ENCODE measurements around the gene TSPAN18.

TSPAN18 gene

DNA sequence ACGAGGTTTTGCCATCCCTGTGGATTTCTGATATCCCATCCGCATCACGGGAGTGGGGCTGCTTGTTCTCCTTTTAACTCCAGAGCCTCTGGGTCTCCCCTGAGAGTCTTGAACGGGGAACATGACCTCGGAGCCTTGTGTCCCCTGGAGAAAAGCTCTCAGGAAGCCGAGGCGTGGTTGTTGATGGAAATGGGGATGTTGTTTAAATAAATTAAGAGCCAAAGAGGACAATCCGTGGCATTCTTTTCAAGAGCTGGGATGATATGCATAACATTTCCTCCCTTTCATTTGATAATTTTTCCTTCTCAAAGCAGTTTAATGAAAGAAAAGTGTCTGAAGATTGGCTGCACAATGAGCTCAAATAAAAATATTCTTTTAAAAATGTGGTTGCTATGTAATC is 14.2 kb downstream of the TSPAN18 start:
- no peak for DNase-seq

DNA sequence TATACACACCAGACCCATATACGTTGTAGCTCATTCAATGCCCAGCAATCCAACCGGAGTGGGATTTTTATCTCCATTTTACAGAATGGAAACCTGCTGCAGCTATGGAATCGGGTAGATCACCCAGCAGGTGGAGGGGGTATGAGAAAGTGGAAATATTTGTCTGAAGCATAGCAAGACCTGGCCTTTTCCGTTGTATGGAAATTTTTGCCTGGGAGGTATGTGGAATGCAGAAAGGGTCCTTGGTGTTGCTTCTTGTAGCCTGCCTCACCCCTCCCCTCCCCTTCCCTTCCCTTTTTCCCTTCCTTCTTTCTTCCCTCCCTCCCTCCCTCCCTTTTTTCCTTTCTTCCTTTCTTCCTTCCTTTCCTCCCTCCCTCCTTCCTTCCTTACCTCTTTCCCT is 15.2 kb downstream of the TSPAN18 start:
- DNase-seq, result no peak

DNA sequence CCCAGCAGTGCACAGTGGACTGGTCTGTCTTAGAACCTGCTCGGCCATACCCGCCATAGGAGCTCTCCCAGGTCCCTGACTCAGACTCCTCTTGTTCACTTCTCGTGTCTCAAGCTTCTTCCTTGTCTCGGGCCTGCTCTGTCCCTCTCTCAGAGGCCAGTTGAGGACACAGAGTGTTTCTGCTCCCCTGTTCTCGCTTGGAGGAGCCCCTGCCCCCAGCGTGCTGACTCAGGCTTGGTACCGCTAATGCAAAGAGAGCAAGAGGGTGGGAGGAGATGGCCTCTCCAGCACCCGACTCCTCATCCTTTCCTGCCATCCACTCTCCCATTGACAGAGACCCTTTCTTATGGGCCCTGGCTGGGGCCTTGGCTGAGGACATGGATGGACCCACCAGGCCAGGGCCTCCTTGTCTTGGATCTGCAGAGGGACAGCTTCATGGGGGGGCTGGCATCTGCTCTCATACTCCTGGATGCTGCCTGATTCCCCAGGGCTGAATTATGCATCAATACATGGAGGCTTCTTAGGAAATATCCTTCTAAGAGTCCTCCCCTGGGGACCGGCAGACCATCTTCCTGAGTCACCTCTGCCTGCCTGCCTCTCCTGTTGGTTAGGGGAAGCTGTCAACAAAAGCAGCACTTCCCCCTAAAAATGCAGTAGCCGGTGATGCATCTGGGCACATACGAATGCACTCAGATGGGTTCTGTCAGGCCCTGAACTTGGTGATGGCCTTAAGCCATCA is 15.9 kb downstream of the TSPAN18 start:
- DNase-seq, result no peak

- DNase-seq, result no peak
These were observed 16.6 kb downstream of the TSPAN18 start for GRCh38 chr11:44743326-44743725.

DNA sequence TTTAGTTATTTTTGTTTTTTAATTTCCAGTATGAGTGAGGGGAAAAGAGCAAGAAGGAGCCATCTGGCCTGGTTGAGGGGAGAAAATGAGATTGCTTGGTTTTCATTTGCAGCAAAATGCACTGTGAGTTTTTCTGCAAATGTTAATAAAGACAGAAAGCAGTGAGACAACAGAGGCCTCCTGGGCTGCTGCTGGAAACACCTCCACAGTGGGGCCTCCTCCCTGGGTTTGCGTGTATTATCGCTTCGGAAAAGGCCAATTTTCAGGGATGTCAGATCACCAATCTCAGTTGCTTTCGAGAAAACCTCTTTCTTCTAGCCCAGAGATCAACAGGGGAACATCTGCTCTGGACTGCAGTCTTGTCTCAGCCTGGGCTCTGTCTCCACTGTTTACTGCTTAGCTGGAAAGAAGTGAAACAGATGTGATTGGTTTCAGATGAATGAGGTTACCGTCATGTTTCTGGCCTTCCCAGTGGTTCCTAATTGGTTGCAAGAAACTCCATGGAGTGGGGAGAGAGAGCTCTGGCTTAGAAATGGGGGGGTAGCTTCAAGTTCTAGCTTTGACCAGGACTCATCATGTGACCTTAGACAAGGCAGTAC is 17.3 kb downstream of the TSPAN18 start:
- DNase-seq, result no peak

GRCh38 chr11:44746894-44747293 is 20.1 kb downstream of the TSPAN18 start:
- DNase-seq, result no peak

- DNase-seq, result no peak
These were observed 20.6 kb downstream of the TSPAN18 start for GRCh38 chr11:44747316-44747715.

DNA sequence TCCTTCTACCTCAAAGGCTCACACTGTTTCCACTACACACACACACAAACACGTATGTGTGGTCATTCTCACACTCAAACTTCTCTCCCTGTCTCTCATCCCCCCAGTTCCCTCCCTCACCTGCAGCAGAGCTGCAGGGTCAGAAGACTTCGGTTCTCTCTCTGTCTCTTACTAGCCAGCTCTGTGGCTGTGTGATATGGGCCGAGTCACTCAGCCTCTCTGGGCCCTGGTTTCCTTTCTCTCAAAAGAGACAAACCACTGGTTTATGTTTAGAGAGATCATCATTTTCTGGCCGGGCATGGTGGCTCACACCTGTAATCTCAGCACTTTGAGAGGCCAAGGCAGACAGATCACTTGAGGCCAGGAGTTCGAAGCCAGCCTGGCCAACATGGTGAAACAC is 21.1 kb downstream of the TSPAN18 start:
- no peak for DNase-seq

GRCh38 chr11:44748606-44749005 is 21.8 kb downstream of the TSPAN18 start:
- no peak for DNase-seq

DNA sequence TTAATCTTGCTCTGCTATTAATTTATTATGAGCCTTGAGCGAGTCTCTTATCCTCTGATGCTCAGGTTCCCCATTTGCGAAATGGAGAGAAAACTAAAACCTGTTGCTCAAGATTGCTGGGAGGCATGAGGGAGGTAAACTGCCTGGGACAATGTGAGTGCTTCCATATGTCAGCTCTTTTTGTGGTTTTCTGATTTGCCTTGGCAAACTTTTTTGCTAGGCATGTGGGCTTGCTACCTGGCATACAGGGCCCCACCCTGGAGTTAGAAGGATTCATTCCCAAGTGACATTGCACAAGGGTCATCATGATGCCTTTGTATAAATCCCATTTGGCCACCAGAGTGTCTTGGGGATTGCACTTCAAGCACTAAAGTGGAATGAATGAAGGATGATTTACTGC is 22.4 kb downstream of the TSPAN18 start:
- no peak for DNase-seq

GRCh38 chr11:44750551-44751465 is 24.0 kb downstream of the TSPAN18 start:
- no peak for DNase-seq

- no peak for DNase-seq
These were observed 25.5 kb downstream of the TSPAN18 start for GRCh38 chr11:44752300-44752699.

- DNase-seq, result no peak
These were observed 26.0 kb downstream of the TSPAN18 start for GRCh38 chr11:44752713-44753112.

DNA sequence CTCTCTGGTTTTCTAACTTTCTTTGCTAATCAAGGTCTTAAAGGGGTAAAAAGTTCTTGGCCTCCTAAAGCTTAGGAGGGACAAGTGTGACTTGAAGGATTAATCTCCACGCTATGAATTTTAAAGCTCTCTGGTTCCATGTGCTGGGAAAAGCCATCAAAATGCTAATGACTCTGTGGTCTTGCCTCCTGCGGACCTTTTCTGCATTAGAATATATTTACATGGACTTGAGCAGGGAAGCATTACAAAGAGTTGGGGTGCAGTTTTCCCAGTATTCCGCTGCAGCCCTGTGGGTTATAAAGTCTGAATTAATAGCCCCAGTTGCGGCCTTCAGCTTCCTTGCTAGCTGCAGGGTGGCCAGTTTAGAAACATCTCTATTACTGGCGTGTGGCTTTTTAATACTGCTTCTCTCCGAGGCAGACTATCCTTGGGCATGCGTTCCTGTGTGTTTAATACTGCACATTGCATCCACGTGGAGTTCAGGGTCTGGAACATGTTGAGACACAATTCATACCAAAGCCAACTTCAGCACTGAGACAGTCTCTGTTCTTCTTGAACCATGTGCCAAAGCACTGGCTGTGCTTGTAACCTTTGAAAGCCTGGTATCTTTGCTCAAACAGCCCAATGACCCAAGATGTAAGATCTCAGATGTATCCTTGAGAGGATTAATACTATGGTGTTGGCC is 27.3 kb downstream of the TSPAN18 start:
- no peak for DNase-seq

GRCh38 chr11:44754876-44755555 is 28.3 kb downstream of the TSPAN18 start:
- no peak for DNase-seq

DNA sequence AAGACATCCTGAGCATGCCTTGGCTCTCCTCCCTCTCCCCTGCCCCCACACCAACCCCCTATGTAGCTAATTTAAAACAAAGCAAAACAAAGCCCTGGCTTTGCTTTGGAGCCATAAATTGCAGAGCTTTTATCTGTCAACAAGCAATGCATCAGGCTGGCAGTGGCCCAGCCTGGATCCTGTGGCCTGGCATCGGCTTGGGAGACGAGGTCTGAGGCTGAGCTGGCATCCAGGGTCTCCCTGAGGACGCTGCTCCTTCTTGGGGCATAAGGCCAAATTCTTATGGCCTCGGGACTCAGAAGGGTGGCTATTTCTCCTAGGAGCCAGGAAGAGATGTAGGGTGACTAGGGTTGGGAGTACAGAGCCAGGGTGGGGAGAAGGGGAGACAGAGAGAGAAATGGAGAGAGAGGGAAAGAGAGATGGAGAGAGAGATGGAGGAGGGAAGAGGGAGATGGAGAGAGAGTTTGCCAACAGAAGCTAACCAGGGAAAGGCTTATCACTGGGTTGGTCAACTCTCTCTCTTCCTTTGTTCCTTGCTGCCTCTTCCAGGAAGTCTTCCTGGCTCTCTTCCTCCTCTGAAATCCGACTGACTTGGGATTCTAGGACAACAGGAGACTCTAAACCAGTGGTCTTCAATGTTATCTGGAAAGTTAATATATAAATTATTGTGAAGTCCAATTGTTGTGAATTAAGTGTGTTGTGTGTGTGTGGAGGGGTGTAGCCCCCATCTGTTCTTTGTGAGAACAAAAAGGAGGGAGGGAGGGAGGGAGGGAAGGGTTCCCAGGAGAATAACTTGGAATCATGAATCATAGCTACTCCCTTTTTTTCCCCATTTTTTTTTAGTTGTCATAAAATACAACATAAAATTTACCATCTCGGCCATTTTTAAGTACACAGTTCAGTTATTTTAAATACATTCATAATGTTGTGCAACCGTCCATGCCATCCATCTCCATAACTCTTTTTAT is 29.1 kb downstream of the TSPAN18 start:
- no peak for DNase-seq

GRCh38 chr11:44758983-44759382 is 32.2 kb downstream of the TSPAN18 start:
- no peak for DNase-seq

- no peak for DNase-seq
These were observed 33.1 kb downstream of the TSPAN18 start for GRCh38 chr11:44759743-44760476.

DNA sequence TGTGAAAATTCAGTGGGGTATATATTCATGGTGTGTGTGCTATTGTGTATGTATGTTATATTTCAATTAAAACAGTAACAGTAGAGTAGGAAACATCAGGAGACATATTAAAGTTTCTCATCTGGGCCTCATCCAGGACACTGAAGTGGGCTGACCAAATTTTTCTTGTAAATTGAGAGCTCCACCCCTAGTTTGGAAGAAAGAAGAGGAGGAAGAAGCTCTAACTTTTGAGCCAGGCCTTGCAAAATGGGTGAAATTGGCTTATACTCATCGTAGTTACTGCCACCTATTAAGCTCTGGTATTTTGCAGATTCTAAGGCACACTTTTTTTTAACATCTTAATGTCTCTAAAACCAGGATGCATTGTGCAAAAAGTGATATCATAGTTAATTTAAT is 33.7 kb downstream of the TSPAN18 start:
- DNase-seq, result no peak

DNA sequence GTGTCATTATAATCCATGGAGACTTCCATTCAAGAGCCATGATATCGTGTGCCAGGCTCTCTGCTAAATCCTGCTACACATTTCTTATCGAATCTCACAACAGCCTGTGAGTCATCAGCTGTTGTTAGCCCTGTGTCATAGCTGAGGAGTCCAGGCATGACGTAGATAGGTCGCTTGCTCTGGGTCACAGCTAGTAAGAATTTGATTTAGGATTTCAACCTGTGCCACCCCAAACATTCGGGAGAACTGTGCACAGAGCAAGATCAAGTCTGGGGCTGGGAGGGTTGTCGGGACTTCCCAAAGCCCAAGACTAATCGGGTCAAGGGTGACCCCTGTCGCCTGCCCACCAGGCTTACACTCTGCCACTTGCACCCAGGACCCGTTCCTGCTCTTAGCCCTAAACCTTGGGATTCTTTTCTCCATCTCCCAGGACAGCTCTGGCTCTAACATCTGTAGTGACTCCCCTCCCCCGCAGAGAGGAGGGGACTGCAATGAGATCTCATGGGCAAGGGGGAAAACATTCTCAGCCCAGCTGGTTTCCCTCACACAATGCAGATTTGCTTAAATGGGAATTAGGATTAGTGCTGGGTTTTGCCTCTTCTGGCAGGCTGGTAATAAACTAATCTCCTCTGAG is 34.3 kb downstream of the TSPAN18 start:
- no peak for DNase-seq

Data from stimulated activated CD4-positive, alpha-beta T cell treated with anti-CD3 and anti-CD28 coated beads, Interleukin-4, amount 100 ng/mL, for 4 hours (primary cell).